ENCODE results near the gene KRT5.
"Not testable (repeated sequence)": the region's sequence is repeated elsewhere in the genome, so short reads cannot be mapped to it uniquely, and the experiment has no call there.

Gene KRT5

GRCh38 chr12:52492405-52492804, 27.8 kb downstream of the KRT5 start:
- not testable (repeated sequence) for DNase-seq

GRCh38 chr12:52491495-52491894, 28.7 kb downstream of the KRT5 start:
- DNase-seq: not testable (repeated sequence)

GRCh38 chr12:52488736-52489135, 31.5 kb downstream of the KRT5 start:
- no peak for DNase-seq

GRCh38 chr12:52487744-52488443, 32.3 kb downstream of the KRT5 start:
- not testable (repeated sequence) for DNase-seq

- no peak for DNase-seq
Measured at GRCh38 chr12:52487211-52487610, 33.0 kb downstream of the KRT5 start.

GRCh38 chr12:52486166-52487105, 33.8 kb downstream of the KRT5 start:
- DNase-seq: no peak

- no peak for DNase-seq
Measured at GRCh38 chr12:52480073-52480472, 40.1 kb downstream of the KRT5 start.

GRCh38 chr12:52477651-52478050, 42.5 kb downstream of the KRT5 start:
- no peak for DNase-seq

GRCh38 chr12:52474212-52474611, 46.0 kb downstream of the KRT5 start:
- DNase-seq: no peak

- no peak for DNase-seq
Measured at GRCh38 chr12:52473768-52474167, 46.4 kb downstream of the KRT5 start, which contains the start of gene KRT6C. KRT6C (minus strand) TSS chr12:52473805; CDS start chr12:52473737, 68 bp downstream.

- no peak for DNase-seq
Measured at GRCh38 chr12:52469853-52470252, 50.3 kb downstream of the KRT5 start.

GRCh38 chr12:52464897-52465296, 55.3 kb downstream of the KRT5 start:
- DNase-seq: no peak

Measured in T-helper 9 cell (primary cell).